ENCODE results near the gene CNNM4.

Gene CNNM4

DNA sequence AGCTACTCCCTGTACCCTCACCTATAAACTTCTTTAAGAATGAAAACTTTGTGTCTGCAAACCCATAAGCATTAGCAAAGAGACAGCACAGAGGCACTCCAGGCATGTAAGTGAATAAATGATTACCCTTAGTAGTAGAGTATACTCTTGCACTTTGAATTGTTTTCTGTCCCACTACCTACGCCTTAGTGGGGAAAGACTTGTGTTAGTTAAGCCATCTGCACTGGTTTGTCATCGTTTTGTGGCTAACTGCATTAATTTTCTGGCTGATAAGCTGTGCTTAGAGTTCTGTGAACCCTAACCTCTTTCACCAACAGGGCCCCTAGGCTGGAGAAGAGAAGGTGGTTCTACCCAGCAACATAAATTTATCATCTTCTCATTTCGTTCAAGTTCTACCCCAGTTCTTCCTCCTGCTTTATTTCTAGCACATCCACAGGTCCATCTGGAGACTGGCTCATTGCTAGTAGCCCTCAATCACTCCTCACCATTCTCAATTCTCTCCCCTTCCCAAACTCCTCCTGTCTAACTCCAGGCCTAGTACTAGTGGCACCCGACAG, 21.5 kb upstream of the CNNM4 start:
- DNase-seq (ENCODE audit: low read depth, low spot score) = peak; percentile 2
- TF ChIP-seq, protein P1, sequence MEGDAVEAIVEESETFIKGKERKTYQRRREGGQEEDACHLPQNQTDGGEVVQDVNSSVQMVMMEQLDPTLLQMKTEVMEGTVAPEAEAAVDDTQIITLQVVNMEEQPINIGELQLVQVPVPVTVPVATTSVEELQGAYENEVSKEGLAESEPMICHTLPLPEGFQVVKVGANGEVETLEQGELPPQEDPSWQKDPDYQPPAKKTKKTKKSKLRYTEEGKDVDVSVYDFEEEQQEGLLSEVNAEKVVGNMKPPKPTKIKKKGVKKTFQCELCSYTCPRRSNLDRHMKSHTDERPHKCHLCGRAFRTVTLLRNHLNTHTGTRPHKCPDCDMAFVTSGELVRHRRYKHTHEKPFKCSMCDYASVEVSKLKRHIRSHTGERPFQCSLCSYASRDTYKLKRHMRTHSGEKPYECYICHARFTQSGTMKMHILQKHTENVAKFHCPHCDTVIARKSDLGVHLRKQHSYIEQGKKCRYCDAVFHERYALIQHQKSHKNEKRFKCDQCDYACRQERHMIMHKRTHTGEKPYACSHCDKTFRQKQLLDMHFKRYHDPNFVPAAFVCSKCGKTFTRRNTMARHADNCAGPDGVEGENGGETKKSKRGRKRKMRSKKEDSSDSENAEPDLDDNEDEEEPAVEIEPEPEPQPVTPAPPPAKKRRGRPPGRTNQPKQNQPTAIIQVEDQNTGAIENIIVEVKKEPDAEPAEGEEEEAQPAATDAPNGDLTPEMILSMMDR (IDR thresholded peaks at IDR 0.05; ENCODE audit: low read depth, low read length) = no peak
- in situ Hi-C loops (cut with HindIII; ENCODE audit: low sequenced_read_pairs) = no loop called here
- peak overlapping the region; percentile 97 for H3K4me3 ChIP-seq (ENCODE audit: low read depth, low read length)

DNA sequence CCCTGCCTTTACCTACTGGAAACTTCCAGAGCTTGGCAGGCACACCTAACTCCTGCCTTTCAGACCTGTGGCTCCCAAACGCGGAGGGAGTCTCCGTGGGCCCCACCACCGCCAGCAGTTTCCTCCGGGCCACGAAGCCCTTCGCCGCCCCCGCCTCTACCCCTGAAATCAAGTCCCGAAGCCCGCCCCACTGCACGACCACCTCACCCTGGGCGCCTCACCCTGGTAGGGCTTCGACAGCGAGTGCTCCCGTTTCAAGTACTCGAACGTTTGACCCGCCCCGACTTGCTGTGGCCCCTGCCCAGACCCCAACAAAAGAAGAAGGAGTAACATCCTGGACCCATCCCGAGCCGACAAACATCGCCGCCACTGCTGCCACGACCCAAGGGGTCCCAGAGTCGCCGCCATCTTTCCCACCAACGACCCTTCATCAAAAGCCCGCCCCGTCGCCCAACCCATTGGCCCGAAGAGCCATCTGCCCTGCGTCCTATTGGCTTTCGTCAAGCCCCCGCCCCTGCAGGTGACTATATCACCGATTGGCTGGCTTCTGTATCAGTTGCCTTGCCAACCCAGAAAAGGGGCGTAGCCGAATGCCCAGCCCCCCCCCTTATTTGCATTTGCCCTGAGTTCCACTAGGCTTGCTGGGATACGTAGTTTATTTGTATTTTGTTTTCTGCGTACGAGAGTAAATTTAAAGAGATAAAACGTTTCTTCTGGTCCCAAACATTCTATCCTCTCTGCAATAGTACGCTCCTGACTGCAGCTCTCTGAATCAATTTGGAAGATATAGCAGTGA, 20.9 kb upstream of the CNNM4 start, which contains the start of gene LMAN2L:
Gene LMAN2L, minus strand, starts transcription at position 432 of the 796 bp plus-strand sequence. Its CDS starts 24 bp downstream, at position 408.
- in situ Hi-C loops (cut with HindIII; ENCODE audit: low sequenced_read_pairs) = no loop called here
- H3K4me3 ChIP-seq (ENCODE audit: low read depth, low read length) = peak within 1 kb of the TSS; percentile 97
- TF ChIP-seq, protein P1 (IDR thresholded peaks at IDR 0.05; ENCODE audit: low read depth, low read length) = no peak
- peak; percentile 98 for DNase-seq (ENCODE audit: low read depth, low spot score)

DNA sequence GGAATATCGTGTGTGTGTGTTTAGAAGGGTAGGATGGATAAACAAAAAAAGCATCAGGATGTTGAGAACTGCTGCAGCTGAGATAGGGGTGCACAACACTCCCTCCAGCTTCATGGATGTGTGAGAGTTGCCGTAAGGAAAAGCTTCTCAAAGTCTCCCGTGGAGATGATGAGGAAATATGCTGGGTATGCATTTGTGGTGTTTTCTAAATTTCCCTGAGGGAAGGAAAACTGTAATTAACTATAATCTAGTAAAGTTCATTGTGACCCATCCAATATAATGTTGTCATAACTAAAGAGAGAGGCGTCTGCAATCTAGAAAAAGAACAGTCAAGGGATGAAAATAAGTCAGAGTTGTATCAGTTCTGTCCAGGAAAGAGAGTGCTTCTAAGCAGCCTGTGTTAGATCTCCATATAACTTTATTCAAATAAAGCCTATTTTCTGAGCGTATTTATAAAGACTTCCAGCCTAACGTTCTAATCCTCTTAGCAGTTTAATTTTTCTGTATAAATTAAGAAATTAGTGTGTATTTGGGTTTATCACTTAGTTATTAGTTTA, 13.6 kb upstream of the CNNM4 start:
- no peak for DNase-seq (ENCODE audit: low read depth, low spot score)
- no peak overlapping the region for H3K4me3 ChIP-seq (ENCODE audit: low read depth, low read length)
- in situ Hi-C loops (cut with HindIII; ENCODE audit: low sequenced_read_pairs) = no loop called here
- TF ChIP-seq, protein P1 (IDR thresholded peaks at IDR 0.05; ENCODE audit: low read depth, low read length) = no peak

DNA sequence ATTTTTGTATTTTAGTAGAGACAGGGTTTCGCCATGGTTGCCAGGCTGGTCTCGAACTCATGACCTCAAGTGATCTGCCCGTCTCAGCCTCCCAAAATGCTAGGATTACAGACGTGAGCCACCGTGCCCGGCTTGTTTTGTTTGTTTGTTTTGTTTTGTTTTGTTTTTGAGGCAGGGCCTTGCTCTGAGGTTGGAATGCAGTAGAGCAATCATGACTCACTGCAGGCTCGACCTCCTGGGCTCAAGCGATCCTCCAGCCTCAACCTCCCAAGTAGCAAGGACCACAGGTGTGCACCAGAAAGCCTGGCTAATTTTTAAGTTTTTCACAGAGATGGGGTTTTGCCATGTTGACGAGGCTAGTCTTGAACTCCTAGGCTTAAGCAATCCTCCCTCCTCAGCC, 8.9 kb upstream of the CNNM4 start:
- in situ Hi-C loops (cut with HindIII; ENCODE audit: low sequenced_read_pairs) = no loop called here
- no peak overlapping the region for H3K4me3 ChIP-seq (ENCODE audit: low read depth, low read length)
- TF ChIP-seq, protein P1 (IDR thresholded peaks at IDR 0.05; ENCODE audit: low read depth, low read length) = no peak
- DNase-seq (ENCODE audit: low read depth, low spot score) = no peak

DNA sequence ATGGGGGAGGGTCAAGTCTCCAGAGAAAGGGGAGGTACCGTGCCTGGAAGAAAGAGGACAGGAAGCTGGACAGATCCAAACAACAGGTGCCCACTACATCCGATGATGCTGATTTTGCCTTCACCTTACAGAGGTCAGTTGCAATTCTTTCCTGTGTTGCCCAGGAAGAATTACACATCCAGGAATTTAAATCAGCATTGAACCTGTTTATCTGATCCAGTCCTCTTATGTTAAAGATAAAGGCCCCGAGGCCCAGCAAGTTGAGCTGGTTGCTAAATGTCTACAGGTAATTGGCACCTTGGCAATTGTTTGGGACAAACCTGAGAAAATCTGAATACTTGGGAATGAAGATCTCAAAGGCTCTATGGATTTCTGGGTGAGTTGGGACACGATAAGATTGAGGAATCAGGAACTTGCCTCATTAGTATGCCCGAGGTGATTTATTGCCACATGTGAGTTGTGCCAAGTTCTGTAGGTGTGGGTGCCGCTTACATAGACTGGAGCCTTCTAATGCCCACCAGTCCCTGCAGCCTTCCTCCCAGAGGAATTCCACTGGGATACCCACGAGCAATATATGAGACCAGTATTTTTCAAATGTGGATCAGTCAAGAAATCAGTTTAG, 6.9 kb upstream of the CNNM4 start:
- in situ Hi-C loops (cut with HindIII; ENCODE audit: low sequenced_read_pairs) = no loop called here
- TF ChIP-seq, protein P1 (IDR thresholded peaks at IDR 0.05; ENCODE audit: low read depth, low read length) = no peak
- DNase-seq (ENCODE audit: low read depth, low spot score) = no peak
- H3K4me3 ChIP-seq (ENCODE audit: low read depth, low read length) = no peak overlapping the region

DNA sequence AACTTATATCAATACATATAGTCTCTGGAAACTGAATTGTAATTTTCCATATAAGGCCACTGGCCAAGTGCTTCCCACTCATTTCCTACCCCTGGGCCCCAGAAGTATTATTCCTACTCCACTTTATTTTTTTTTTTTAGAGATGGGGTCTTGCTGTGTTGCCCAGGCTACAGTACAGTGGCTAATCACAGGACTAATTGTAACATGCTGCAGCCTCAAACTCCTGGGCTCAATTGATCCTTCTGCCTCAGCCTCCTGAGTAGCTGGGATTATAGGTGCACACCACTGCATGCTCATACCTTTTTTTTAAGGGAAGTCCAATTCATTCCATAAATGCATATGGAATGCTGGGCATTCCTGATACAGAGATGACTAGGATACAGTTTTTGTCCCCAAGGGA, 6.4 kb upstream of the CNNM4 start:
- no peak for DNase-seq (ENCODE audit: low read depth, low spot score)
- H3K4me3 ChIP-seq (ENCODE audit: low read depth, low read length) = no peak overlapping the region
- in situ Hi-C loops (cut with HindIII; ENCODE audit: low sequenced_read_pairs) = no loop called here
- TF ChIP-seq, protein P1 (IDR thresholded peaks at IDR 0.05; ENCODE audit: low read depth, low read length) = no peak

Measured in astrocyte of the spinal cord (primary cell).